SK-N-SH (cell line): ENCODE measurements around the gene SLC25A21. TPM values are rescaled to one million over a fixed set of nuclear protein-coding genes. Genes with fewer than 3 reads are reported as not detected.

ENCODE experiments used
- CTCF ChIA-PET: fragments of 300-600, 350-600 bp; formaldehyde crosslinking; extraction: SDS; loops from one replicate; lab custom pipeline; 2021; lab: Yijun Ruan, JAX
- POLR2A ChIA-PET: fragments of 350-600 bp; sonication (Branson Sonifier 250); formaldehyde crosslinking; extraction: SDS; loops from one replicate; lab custom pipeline; 2020; ENCODE audit warnings: antibody characterized with exemption, inconsistent platforms; lab: Yijun Ruan, JAX
- DNase-seq: peaks from one replicate; pipeline ENCODE4 v3.0.0; 2012
- H2AFZ ChIP-seq: fragments of 200-600 bp; sonication (generic); 2 replicates; pipeline ENCODE4 v1.8.1; 2016; ENCODE audit warnings: antibody characterized with exemption, mild to moderate bottlenecking, low read depth
- H3F3A ChIP-seq: fragments of 200-600 bp; sonication (generic); replicated peaks from 2 replicates; pipeline ENCODE3; 2016; ENCODE audit warnings: antibody characterized with exemption, mild to moderate bottlenecking; ENCODE audit not compliant: insufficient read depth
- H3K27ac ChIP-seq, 2 experiments: fragments of 200-500 bp in 1 of 2; fragments of 200-600 bp in 1 of 2; sonication (Bioruptor generic) in 1 of 2; sonication (generic), shearing (Covaris generic) in 1 of 2; 2 replicates each; pipeline versions ENCODE4 v1.5.1 to v1.6.1; 2014 to 2016; ENCODE audit warnings: low read depth in 2 of 2, inconsistent platforms in 1 of 2, low read length in 1 of 2, mild to moderate bottlenecking in 1 of 2, mixed read lengths in 1 of 2
- H3K27me3 ChIP-seq: fragments of 200-600 bp; sonication (generic), shearing (Covaris generic); 2 replicates; pipeline ENCODE4 v1.6.1; 2016; ENCODE audit warnings: mixed run types; ENCODE audit not compliant: insufficient read depth
- H3K36me3 ChIP-seq, 2 experiments: fragments of 200-500 bp in 1 of 2; fragments of 200-600 bp in 1 of 2; sonication (Bioruptor generic) in 1 of 2; sonication (generic) in 1 of 2; replicated peaks in 1 of 2; 2 replicates each; pipeline versions ENCODE3 to v1.5.1; 2014 to 2016; ENCODE audit warnings: low read length in 1 of 2, mild to moderate bottlenecking in 1 of 2; ENCODE audit not compliant: insufficient read depth in 2 of 2, control insufficient read depth in 1 of 2
- H3K4me1 ChIP-seq, 2 experiments: fragments of 200-500 bp in 1 of 2; fragments of 200-600 bp in 1 of 2; sonication (Bioruptor generic) in 1 of 2; sonication (generic), shearing (Covaris generic) in 1 of 2; 2 replicates each; pipeline versions ENCODE4 v1.5.1 to v1.6.1; 2014 to 2016; ENCODE audit warnings: low read depth in 1 of 2, low read length in 1 of 2, mixed run types in 1 of 2; ENCODE audit not compliant: insufficient read depth in 2 of 2, control insufficient read depth in 1 of 2
- H3K4me2 ChIP-seq: fragments of 200-600 bp; sonication (generic), shearing (Covaris generic); 2 replicates; pipeline ENCODE4 v1.6.1; 2017; ENCODE audit warnings: mixed run types
- H3K4me3 ChIP-seq, 2 experiments: fragments of 200-500 bp in 1 of 2; fragments of 200-600 bp in 1 of 2; sonication (Bioruptor generic) in 1 of 2; sonication (generic), shearing (Covaris generic) in 1 of 2; 2 replicates each; pipeline versions ENCODE4 v1.5.1 to v1.8.1; 2014 to 2016; ENCODE audit warnings: low read depth in 2 of 2, inconsistent platforms in 1 of 2, low read length in 1 of 2, mild to moderate bottlenecking in 1 of 2, mixed read lengths in 1 of 2, moderate library complexity in 1 of 2
- H3K79me2 ChIP-seq: fragments of 200-600 bp; sonication (generic); 2 replicates; pipeline ENCODE4 v1.8.1; 2017; ENCODE audit warnings: mild to moderate bottlenecking; ENCODE audit not compliant: insufficient read depth
- H3K9ac ChIP-seq: fragments of 200-600 bp; sonication (generic); 2 replicates; pipeline ENCODE4 v1.6.1; 2017; ENCODE audit warnings: mixed run types
- H3K9me2 ChIP-seq: fragments of 200-600 bp; sonication (generic); 2 replicates; pipeline ENCODE4 v1.6.1; 2017; ENCODE audit warnings: mixed run types
- H3K9me3 ChIP-seq: fragments of 200-600 bp; sonication (generic); 2 replicates; pipeline ENCODE4 v1.6.1; 2017; ENCODE audit warnings: mixed run types, mild to moderate bottlenecking, moderate library complexity
- H4K20me1 ChIP-seq: fragments of 200-600 bp; sonication (generic); 2 replicates; pipeline ENCODE4 v1.6.1; 2017; ENCODE audit warnings: mild to moderate bottlenecking, mixed run types; ENCODE audit not compliant: insufficient read depth
- EP300 ChIP-seq, 2 experiments: IDR thresholded peaks; 2 replicates each; pipeline versions ENCODE4 v1.4.0 to v1.6.1; 2012; ENCODE audit warnings: borderline replicate concordance in 1 of 2, low read depth in 1 of 2, low read length in 1 of 2
- FOXJ3 ChIP-seq: sonication (generic); formaldehyde crosslinking; IDR thresholded peaks from 2 replicates; pipeline ENCODE4 v1.5.1; 2020; ENCODE audit warnings: mild to moderate bottlenecking, missing genetic modification reagents
- FOXM1 ChIP-seq: IDR thresholded peaks from 2 replicates; pipeline ENCODE4 v1.4.0; 2012; ENCODE audit warnings: low read depth, mild to moderate bottlenecking
- MEF2A ChIP-seq: IDR thresholded peaks from 2 replicates; pipeline ENCODE4 v1.4.0; 2012; ENCODE audit warnings: low read depth, borderline replicate concordance
- NRF1 ChIP-seq: IDR thresholded peaks from 2 replicates; pipeline ENCODE4 v1.6.1; 2012; ENCODE audit warnings: low read depth, mild to moderate bottlenecking, low read length
- POLR2AphosphoS5 ChIP-seq: IDR thresholded peaks from 2 replicates; pipeline ENCODE4 v1.6.1; 2012; ENCODE audit warnings: low read depth, low read length
- RCOR1 ChIP-seq: fragments of 150-350 bp; IDR thresholded peaks from 2 replicates; pipeline ENCODE4 v1.6.1; 2017; ENCODE audit warnings: antibody characterized with exemption, low read length
- REST ChIP-seq: IDR thresholded peaks from 2 replicates; pipeline ENCODE4 v1.6.1; 2012; ENCODE audit warnings: mild to moderate bottlenecking, low read depth, low read length, moderate library complexity
- SMC3 ChIP-seq: IDR thresholded peaks from 2 replicates; pipeline ENCODE4 v1.6.1; 2012; ENCODE audit warnings: low read depth, low read length, improper control_type of control experiment
- WGBS: methylation state at CpG from one replicate; pipeline ENCODE4 v1.1.6; 2017; ENCODE audit warnings: low lambda C conversion rate; 5-methylcytosine and 5-hydroxymethylcytosine counted together
- polyA plus RNA-seq, 3 experiments: library from polyadenylated mRNA; depleted of rRNA; stranded (reverse); fragments of >200 nt; gene quantifications; 2 replicates each; pipeline ENCODE4 v1.2.3, GENCODE V29; 2012

The SLC25A21 gene
- polyA plus RNA-seq, 1 of the 3 experiments (the other 2 are of a cell fraction): not detected

- Histone ChIP-seq H3K9me3 (no peaks in the 10 kb centered on the region), H3K9me2 (no peaks in the 10 kb centered on the region), H3K36me3 (no peaks in the 10 kb centered on the region), H3K4me2 (no peak overlapping the region), H3K27me3 (no peaks in the 10 kb centered on the region), H3K4me3 (no peak overlapping the region), H3K79me2 (no peaks in the 10 kb centered on the region), H4K20me1 (no peaks in the 10 kb centered on the region), H3K9ac (no peak overlapping the region), H3K4me1 (no peaks in the 10 kb centered on the region; a peak in 1 of 4 replicates), H3K27ac (no peak overlapping the region), H2AFZ (no peak overlapping the region), H3F3A (no peaks in the 10 kb centered on the region)
- TF ChIP-seq REST: no peak
- no peak for TF ChIP-seq FOXM1
- CTCF ChIA-PET: no interaction called here
- DNase-seq: no peak
- 11% methylated on average over 7 of the region's 9 CpGs for WGBS
- POLR2A ChIA-PET: no interaction called here
These were observed 489.2 kb downstream of the SLC25A21 start for GRCh38 chr14:36683083-36683724.

GRCh38 chr14:36682338-36682737, 490.1 kb downstream of the SLC25A21 start:
- no peak overlapping the region for H2AFZ ChIP-seq
- no peaks in the 10 kb centered on the region for H3K9me2 ChIP-seq
- no peak for TF ChIP-seq RCOR1
- no peak for TF ChIP-seq NRF1
- no peak for TF ChIP-seq FOXJ3 (CRISPR knock-in tag)
- no peak for TF ChIP-seq EP300 (IDR thresholded peaks at IDR 0.05; ENCODE audit: borderline replicate concordance in 1 of 2, low read depth in 1 of 2, low read length in 1 of 2)
- no peak for TF ChIP-seq SMC3
- TF ChIP-seq MEF2A: no peak
- TF ChIP-seq POLR2AphosphoS5: no peak
- no peak for DNase-seq
- ChIA-PET POLR2A (no interaction called here), CTCF (no interaction called here)
- H3K4me3 ChIP-seq: no peak overlapping the region
- H3K79me2 ChIP-seq: no peaks in the 10 kb centered on the region
- no peak overlapping the region for H3K9ac ChIP-seq
- no peaks in the 10 kb centered on the region for H3K27me3 ChIP-seq
- no peak overlapping the region for H3K27ac ChIP-seq
- no peaks in the 10 kb centered on the region for H3K36me3 ChIP-seq
- no peak overlapping the region for H3K4me2 ChIP-seq
- H3K4me1 ChIP-seq: no peaks in the 10 kb centered on the region; a peak in 1 of 4 replicates
- WGBS: 62% methylated on average over 4 of the region's 4 CpGs
- H3K9me3 ChIP-seq: no peaks in the 10 kb centered on the region
- H4K20me1 ChIP-seq: no peaks in the 10 kb centered on the region
- H3F3A ChIP-seq: no peaks in the 10 kb centered on the region
